ENCODE measurements around the gene OR5H6.
"Not testable (repeated sequence)": the region's sequence is repeated elsewhere in the genome, so short reads cannot be mapped to it uniquely, and the experiment has no call there.

The OR5H6 gene

GRCh38 chr3:98246142-98246541, 17.9 kb upstream of the OR5H6 start:
- Histone ChIP-seq H3K4me1 (ENCODE audit: control insufficient read depth in 2 of 2, insufficient read depth in 1 of 2, low read depth in 1 of 2, low read length in 2 of 2) (no peaks in the 10 kb centered on the region), H3K4ac (ENCODE audit: low read length) (no peak overlapping the region), H4K8ac (ENCODE audit: low read depth, low read length) (no peak overlapping the region), H2BK12ac (ENCODE audit: low read length) (no peak overlapping the region), H3K36me3 (replicated peaks in 1 of 2; ENCODE audit: control insufficient read depth in 2 of 2, insufficient read depth in 2 of 2, low read length in 2 of 2) (no peaks in the 10 kb centered on the region), H3K14ac (ENCODE audit: low read length) (no peak overlapping the region), H4K91ac (ENCODE audit: low read depth, low read length, poor library complexity) (no peak overlapping the region), H3K23ac (ENCODE audit: low read depth, low read length, poor library complexity) (no peak overlapping the region), H2AFZ (ENCODE audit: low read length) (no peak overlapping the region), H3K79me1 (ENCODE audit: low read depth, low read length) (no peaks in the 10 kb centered on the region), H2BK5ac (ENCODE audit: low read length) (no peak overlapping the region), H3K27me3 (ENCODE audit: control insufficient read depth in 3 of 3, insufficient read depth in 3 of 3, low read depth in 1 of 3, low read length in 3 of 3) (no peaks in the 10 kb centered on the region), H3K18ac (ENCODE audit: low read length) (no peak overlapping the region), H2AK5ac (ENCODE audit: low read depth, low read length) (no peak overlapping the region), H2BK120ac (ENCODE audit: low read depth, low read length) (no peak overlapping the region), H3K27ac (replicated peaks; ENCODE audit: low read length) (no peak overlapping the region), H3K4me3 (ENCODE audit: low read length in 2 of 2) (no peak overlapping the region), H3K9ac (ENCODE audit: low read depth, low read length, poor library complexity) (no peak overlapping the region), H2BK15ac (ENCODE audit: low read length) (no peak overlapping the region), H3K9me3 (replicated peaks in 1 of 2; ENCODE audit: control insufficient read depth in 2 of 2, insufficient read depth in 1 of 2, low read depth in 1 of 2, low read length in 2 of 2) (no peaks in the 10 kb centered on the region), H3K4me2 (ENCODE audit: insufficient read depth, low read length, poor library complexity, severe bottlenecking) (no peak overlapping the region)
- no peak for DNase-seq (ENCODE audit: low spot score)
- WGBS, 2 donors (ENCODE audit: extremely low coverage in 2 of 2, insufficient read length in 2 of 2, insufficient replicate concordance in 1 of 2) = no CpG with 5 or more reads among the region's 10 CpGs

GRCh38 chr3:98256026-98256425, 8.0 kb upstream of the OR5H6 start:
- H3K14ac ChIP-seq (ENCODE audit: low read length); H3K27ac ChIP-seq (replicated peaks; ENCODE audit: low read length); H3K4ac ChIP-seq (ENCODE audit: low read length); H3K23ac ChIP-seq (ENCODE audit: low read depth, low read length, poor library complexity); H3K4me1 ChIP-seq (ENCODE audit: control insufficient read depth in 2 of 2, insufficient read depth in 1 of 2, low read depth in 1 of 2, low read length in 2 of 2); H4K91ac ChIP-seq (ENCODE audit: low read depth, low read length, poor library complexity); H3K9ac ChIP-seq (ENCODE audit: low read depth, low read length, poor library complexity); H2AFZ ChIP-seq (ENCODE audit: low read length); H4K8ac ChIP-seq (ENCODE audit: low read depth, low read length); H3K4me2 ChIP-seq (ENCODE audit: insufficient read depth, low read length, poor library complexity, severe bottlenecking); H2BK5ac ChIP-seq (ENCODE audit: low read length); H3K27me3 ChIP-seq (ENCODE audit: control insufficient read depth in 3 of 3, insufficient read depth in 3 of 3, low read depth in 1 of 3, low read length in 3 of 3); H3K9me3 ChIP-seq (replicated peaks in 1 of 2; ENCODE audit: control insufficient read depth in 2 of 2, insufficient read depth in 1 of 2, low read depth in 1 of 2, low read length in 2 of 2); H2BK120ac ChIP-seq (ENCODE audit: low read depth, low read length); H2BK12ac ChIP-seq (ENCODE audit: low read length); DNase-seq (ENCODE audit: low spot score); H2AK5ac ChIP-seq (ENCODE audit: low read depth, low read length); H3K18ac ChIP-seq (ENCODE audit: low read length); H3K4me3 ChIP-seq (ENCODE audit: low read length in 2 of 2); H2BK15ac ChIP-seq (ENCODE audit: low read length); H3K79me1 ChIP-seq (ENCODE audit: low read depth, low read length); H3K36me3 ChIP-seq (replicated peaks in 1 of 2; ENCODE audit: control insufficient read depth in 2 of 2, insufficient read depth in 2 of 2, low read length in 2 of 2): not testable (repeated sequence)
- no CpG with 5 or more reads among the region's 5 CpGs for WGBS, 2 donors (ENCODE audit: extremely low coverage in 2 of 2, insufficient read length in 2 of 2, insufficient replicate concordance in 1 of 2)

- no peak overlapping the region for H2BK5ac ChIP-seq (ENCODE audit: low read length)
- no peak overlapping the region for H4K91ac ChIP-seq (ENCODE audit: low read depth, low read length, poor library complexity)
- no peaks in the 10 kb centered on the region for H3K4me1 ChIP-seq (ENCODE audit: control insufficient read depth in 2 of 2, insufficient read depth in 1 of 2, low read depth in 1 of 2, low read length in 2 of 2)
- DNase-seq (ENCODE audit: low spot score) = no peak
- H2AFZ ChIP-seq (ENCODE audit: low read length) = no peak overlapping the region
- no peak overlapping the region for H3K4me3 ChIP-seq (ENCODE audit: low read length in 2 of 2)
- no peaks in the 10 kb centered on the region for H3K36me3 ChIP-seq (replicated peaks in 1 of 2; ENCODE audit: control insufficient read depth in 2 of 2, insufficient read depth in 2 of 2, low read length in 2 of 2)
- no peak overlapping the region for H2BK120ac ChIP-seq (ENCODE audit: low read depth, low read length)
- H3K4me2 ChIP-seq (ENCODE audit: insufficient read depth, low read length, poor library complexity, severe bottlenecking) = no peak overlapping the region
- H3K14ac ChIP-seq (ENCODE audit: low read length) = no peak overlapping the region
- WGBS, 2 donors (ENCODE audit: extremely low coverage in 2 of 2, insufficient read length in 2 of 2, insufficient replicate concordance in 1 of 2) = no CpG with 5 or more reads among the region's 2 CpGs
- H2BK12ac ChIP-seq (ENCODE audit: low read length) = no peak overlapping the region
- no peaks in the 10 kb centered on the region for H3K27me3 ChIP-seq (ENCODE audit: control insufficient read depth in 3 of 3, insufficient read depth in 3 of 3, low read depth in 1 of 3, low read length in 3 of 3)
- no peak overlapping the region for H2AK5ac ChIP-seq (ENCODE audit: low read depth, low read length)
- H3K18ac ChIP-seq (ENCODE audit: low read length) = no peak overlapping the region
- H4K8ac ChIP-seq (ENCODE audit: low read depth, low read length) = no peak overlapping the region
- no peak overlapping the region for H3K27ac ChIP-seq (replicated peaks; ENCODE audit: low read length)
- H3K4ac ChIP-seq (ENCODE audit: low read length) = no peak overlapping the region
- no peak overlapping the region for H3K23ac ChIP-seq (ENCODE audit: low read depth, low read length, poor library complexity)
- H3K9ac ChIP-seq (ENCODE audit: low read depth, low read length, poor library complexity) = no peak overlapping the region
- H3K9me3 ChIP-seq (replicated peaks in 1 of 2; ENCODE audit: control insufficient read depth in 2 of 2, insufficient read depth in 1 of 2, low read depth in 1 of 2, low read length in 2 of 2) = no peaks in the 10 kb centered on the region
- no peak overlapping the region for H2BK15ac ChIP-seq (ENCODE audit: low read length)
- no peaks in the 10 kb centered on the region for H3K79me1 ChIP-seq (ENCODE audit: low read depth, low read length)
These were observed 4.3 kb upstream of the OR5H6 start for GRCh38 chr3:98259707-98260106.

GRCh38 chr3:98262046-98262445, 2.0 kb upstream of the OR5H6 start:
- Histone ChIP-seq H3K4me2 (ENCODE audit: insufficient read depth, low read length, poor library complexity, severe bottlenecking) (no peak overlapping the region), H2AFZ (ENCODE audit: low read length) (no peak overlapping the region), H3K79me1 (ENCODE audit: low read depth, low read length) (no peaks in the 10 kb centered on the region), H4K8ac (ENCODE audit: low read depth, low read length) (no peak overlapping the region), H3K18ac (ENCODE audit: low read length) (no peak overlapping the region), H3K27ac (replicated peaks; ENCODE audit: low read length) (no peak overlapping the region), H3K36me3 (replicated peaks in 1 of 2; ENCODE audit: control insufficient read depth in 2 of 2, insufficient read depth in 2 of 2, low read length in 2 of 2) (no peaks in the 10 kb centered on the region), H3K9ac (ENCODE audit: low read depth, low read length, poor library complexity) (no peak overlapping the region), H3K4me3 (ENCODE audit: low read length in 2 of 2) (no peak overlapping the region), H2BK120ac (ENCODE audit: low read depth, low read length) (no peak overlapping the region), H2BK15ac (ENCODE audit: low read length) (no peak overlapping the region), H3K9me3 (replicated peaks in 1 of 2; ENCODE audit: control insufficient read depth in 2 of 2, insufficient read depth in 1 of 2, low read depth in 1 of 2, low read length in 2 of 2) (no peaks in the 10 kb centered on the region), H3K27me3 (ENCODE audit: control insufficient read depth in 3 of 3, insufficient read depth in 3 of 3, low read depth in 1 of 3, low read length in 3 of 3) (no peaks in the 10 kb centered on the region), H2BK12ac (ENCODE audit: low read length) (no peak overlapping the region), H2BK5ac (ENCODE audit: low read length) (no peak overlapping the region), H3K4me1 (ENCODE audit: control insufficient read depth in 2 of 2, insufficient read depth in 1 of 2, low read depth in 1 of 2, low read length in 2 of 2) (no peaks in the 10 kb centered on the region), H3K23ac (ENCODE audit: low read depth, low read length, poor library complexity) (no peak overlapping the region), H3K14ac (ENCODE audit: low read length) (no peak overlapping the region), H2AK5ac (ENCODE audit: low read depth, low read length) (no peak overlapping the region), H3K4ac (ENCODE audit: low read length) (no peak overlapping the region), H4K91ac (ENCODE audit: low read depth, low read length, poor library complexity) (no peak overlapping the region)
- no peak for DNase-seq (ENCODE audit: low spot score)
- WGBS, 2 donors (ENCODE audit: extremely low coverage in 2 of 2, insufficient read length in 2 of 2, insufficient replicate concordance in 1 of 2) = no CpG with 5 or more reads among the region's 2 CpGs
